Cortex of kidney (tissue), 1 donor: ENCODE data around the gene CDCA8.
"Not testable (repeated sequence)": the region's sequence is repeated elsewhere in the genome, so short reads cannot be mapped to it uniquely, and the experiment has no call there.

ENCODE experiments used
- DNase-seq: peaks from one replicate; lab custom pipeline; 2025; lab: John Stamatoyannopoulos, UW

CDCA8 gene

DNA sequence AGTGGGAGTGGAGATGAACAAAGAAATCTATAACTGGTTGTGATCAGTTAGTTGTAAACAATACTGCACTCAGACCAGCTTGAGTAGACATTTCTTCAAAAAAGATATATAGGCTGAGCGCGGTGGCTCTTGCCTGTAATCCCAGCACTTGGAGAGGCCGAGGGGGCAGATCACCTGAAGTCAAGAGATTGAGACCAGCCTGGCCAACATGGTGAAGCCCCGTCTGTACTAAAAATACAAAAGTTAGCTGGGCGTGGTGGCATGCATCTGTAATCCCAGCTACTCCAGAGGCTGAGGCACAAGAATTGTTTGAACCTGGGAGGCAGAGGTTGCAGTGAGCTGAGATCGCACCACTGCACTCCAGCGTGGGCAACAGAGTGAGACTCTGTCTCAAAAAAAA is 45.7 kb downstream of the CDCA8 start:
- DNase-seq, result not testable (repeated sequence)

- not testable (repeated sequence) for DNase-seq
These were observed 46.3 kb downstream of the CDCA8 start for GRCh38 chr1:37738619-37739018.

GRCh38 chr1:37739222-37739621 is 46.9 kb downstream of the CDCA8 start:
- no peak for DNase-seq

DNA sequence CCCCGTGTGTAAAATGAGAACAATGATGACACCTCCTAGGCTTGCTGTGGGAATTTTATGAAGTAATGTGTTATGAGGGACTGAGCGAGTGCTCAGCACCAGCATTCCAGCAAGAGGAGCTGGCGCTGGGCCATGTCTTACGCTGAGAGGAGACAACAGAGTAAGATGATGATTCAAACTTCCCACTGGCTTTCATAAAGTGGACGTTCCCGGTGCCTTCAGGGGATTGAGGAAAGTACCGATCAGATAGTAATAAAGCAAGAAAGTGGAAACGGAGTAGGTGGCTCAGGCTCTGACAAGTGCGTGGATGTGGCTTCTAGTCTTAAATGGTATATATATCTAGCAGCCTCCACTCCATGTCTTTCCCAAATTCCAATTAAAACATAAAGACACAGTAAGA is 48.8 kb downstream of the CDCA8 start:
- no peak for DNase-seq

DNA sequence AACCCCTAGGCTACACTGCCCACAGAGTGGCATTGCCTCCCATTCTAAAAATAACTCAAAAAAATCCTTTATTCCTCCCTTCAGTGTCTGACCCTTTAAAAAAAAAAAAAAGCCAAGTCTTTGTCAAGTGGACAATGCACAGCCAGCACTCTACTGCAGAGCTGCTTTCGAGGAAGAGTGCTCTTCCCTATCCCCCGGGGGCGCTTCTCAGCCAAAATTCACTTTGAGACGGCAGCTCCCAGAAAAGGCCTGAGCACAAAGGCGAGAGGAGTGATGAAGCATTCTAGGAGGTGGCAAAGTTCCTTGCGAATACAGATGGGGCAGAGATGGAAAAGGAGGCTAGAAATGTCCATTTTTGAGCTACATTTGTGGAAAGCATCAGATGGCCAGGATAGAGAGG is 49.3 kb downstream of the CDCA8 start:
- no peak for DNase-seq

- DNase-seq, result no peak
These were observed 54.5 kb downstream of the CDCA8 start for GRCh38 chr1:37746806-37747205.

- no peak for DNase-seq
These were observed 56.2 kb downstream of the CDCA8 start for GRCh38 chr1:37748565-37748964.

GRCh38 chr1:37752213-37752582 is 59.9 kb downstream of the CDCA8 start:
- DNase-seq, result no peak

DNA sequence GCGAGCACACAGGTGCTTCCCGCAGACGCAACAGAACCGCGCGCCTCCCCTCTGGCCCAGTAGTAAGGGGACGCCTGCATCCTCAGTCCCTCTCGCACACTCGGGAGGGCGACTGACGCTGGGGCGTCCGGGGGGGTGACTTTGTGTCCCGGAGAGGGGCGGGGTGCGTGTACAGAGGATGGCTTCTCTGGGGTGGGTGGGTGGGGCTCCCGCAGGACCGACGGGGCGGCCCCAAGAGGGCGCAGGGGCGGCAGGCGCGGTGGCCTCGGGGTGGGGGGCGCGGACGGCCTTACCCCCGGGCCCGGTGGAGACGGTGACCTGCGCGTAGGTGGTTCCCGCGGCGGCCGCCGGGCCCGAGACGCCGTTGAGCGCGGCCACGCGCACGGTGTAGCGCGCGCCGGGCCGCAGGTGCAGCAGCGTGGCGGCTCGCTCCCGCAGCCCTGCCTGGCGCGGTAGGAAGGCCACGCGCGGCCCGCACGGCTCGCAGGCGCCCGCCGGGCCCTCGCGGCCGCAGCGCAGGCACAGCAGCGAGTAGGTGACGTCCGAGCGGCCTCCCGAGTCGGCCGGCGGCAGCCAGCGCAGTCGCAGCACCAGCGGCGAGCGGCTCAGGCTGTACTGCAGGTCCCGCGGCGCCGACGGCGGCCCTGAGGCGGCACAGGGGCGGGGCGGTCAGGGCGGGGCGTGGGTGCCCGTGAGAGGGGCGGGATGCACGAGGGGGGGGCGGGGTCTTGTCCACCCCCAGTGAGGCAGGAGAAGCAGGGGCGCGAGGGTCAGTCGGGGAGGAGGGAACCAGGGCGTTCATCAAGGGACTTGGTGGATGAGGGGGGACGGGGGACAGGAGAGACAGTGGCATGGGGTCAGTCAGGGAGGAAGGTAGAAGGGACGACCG is 60.5 kb downstream of the CDCA8 start:
- no peak for DNase-seq

- DNase-seq, result no peak
These were observed 61.4 kb downstream of the CDCA8 start for GRCh38 chr1:37753473-37754321.

DNA sequence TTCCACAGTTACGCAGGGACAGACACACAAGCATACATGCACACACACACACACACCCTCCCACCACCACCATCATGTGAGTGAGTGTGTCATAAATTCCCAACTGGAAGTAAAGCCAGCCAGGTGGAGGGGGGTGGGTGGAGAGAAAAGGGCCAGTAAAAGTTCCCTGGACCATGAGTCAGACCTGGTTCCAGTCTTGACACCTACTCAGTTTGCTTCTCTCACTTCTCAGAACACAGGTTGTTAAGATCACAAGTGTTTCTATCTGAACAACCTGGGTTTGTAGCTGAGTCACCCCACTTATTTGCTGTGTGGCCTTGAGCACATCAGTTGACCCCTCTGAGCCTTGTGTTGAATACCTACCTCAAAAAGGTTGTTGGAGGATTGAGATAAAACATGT is 63.0 kb downstream of the CDCA8 start:
- DNase-seq, result no peak

DNA sequence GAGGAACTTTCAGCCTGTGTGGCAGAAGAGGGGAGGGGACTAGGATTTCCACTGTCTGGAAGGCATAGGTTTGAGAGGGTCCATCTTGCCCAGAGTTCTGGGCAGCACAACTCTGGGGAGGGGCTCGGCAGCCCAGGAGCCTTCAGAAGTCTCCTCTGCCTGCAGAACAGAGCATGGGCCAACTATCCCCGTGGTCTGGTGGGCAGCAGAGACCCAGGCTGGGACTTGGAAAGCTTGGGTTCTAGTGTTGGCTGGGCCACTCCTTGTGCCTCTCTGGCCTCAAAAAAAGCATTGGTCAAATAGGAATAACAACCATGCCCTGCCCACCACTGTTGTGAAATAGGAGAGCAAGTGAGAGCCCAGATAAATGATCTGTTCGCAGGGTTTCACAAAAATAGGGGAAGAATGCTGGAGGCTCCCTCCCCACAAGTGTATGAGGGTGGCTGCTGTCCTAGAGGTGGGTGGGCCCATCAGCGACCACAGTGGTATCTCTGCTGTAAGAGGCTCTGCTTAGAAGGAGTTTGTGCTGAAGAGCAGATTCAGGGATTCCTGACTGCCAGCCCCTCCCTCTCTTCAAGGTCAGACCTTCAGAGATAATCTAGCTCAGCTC is 63.7 kb downstream of the CDCA8 start:
- DNase-seq, result no peak
